ENCODE measurements around the gene KIF1B. TPM values are rescaled to one million over a fixed set of nuclear protein-coding genes. Genes with fewer than 3 reads are reported as not detected.

Gene KIF1B
- total RNA-seq, 1 experiment from 2014 or later = 70.1 TPM

DNA sequence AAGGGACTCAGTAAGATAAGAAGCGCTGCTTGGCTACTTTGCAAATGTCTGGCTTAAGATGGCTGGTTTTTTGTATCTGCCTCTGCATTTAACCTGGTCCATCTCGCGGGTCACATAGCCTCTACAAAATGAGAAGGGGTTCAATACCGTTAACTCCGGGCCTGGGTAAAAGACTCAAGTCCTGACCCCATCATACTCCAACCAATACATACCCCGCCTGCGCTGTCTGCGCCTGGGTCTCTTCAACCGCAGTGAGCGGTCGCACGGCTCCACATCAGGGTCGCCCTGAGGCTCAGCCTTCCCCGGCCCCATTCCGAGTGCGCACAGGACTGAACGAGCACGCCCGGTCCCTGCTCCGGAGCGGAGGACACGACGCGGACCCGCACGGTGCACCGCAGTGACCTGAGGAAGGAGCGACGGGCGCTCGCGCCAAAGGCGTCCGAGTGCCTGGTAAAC, 187.9 kb downstream of the KIF1B start (continued):
- TF ChIP-seq CTCF (IDR thresholded peaks at IDR 0.05) = no peak
- TF ChIP-seq NR3C1 (CRISPR knock-in tag; conservative IDR thresholded peaks at IDR 0.05; ENCODE audit: low read depth) = no peak
- no peak for TF ChIP-seq ZNF138 (CRISPR knock-in tag; conservative IDR thresholded peaks at IDR 0.05)
- TF ChIP-seq, protein P1, sequence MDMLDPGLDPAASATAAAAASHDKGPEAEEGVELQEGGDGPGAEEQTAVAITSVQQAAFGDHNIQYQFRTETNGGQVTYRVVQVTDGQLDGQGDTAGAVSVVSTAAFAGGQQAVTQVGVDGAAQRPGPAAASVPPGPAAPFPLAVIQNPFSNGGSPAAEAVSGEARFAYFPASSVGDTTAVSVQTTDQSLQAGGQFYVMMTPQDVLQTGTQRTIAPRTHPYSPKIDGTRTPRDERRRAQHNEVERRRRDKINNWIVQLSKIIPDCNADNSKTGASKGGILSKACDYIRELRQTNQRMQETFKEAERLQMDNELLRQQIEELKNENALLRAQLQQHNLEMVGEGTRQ (CRISPR knock-in tag; IDR thresholded peaks at IDR 0.05) = no peak
- TF ChIP-seq SMAD4 (CRISPR knock-in tag; IDR thresholded peaks at IDR 0.05) = no peak
- no peak for TF ChIP-seq JAZF1 (CRISPR knock-in tag; IDR thresholded peaks at IDR 0.05)
- TF ChIP-seq SOX15 (CRISPR knock-in tag; IDR thresholded peaks at IDR 0.05) = no peak
- TF ChIP-seq, protein P2, sequence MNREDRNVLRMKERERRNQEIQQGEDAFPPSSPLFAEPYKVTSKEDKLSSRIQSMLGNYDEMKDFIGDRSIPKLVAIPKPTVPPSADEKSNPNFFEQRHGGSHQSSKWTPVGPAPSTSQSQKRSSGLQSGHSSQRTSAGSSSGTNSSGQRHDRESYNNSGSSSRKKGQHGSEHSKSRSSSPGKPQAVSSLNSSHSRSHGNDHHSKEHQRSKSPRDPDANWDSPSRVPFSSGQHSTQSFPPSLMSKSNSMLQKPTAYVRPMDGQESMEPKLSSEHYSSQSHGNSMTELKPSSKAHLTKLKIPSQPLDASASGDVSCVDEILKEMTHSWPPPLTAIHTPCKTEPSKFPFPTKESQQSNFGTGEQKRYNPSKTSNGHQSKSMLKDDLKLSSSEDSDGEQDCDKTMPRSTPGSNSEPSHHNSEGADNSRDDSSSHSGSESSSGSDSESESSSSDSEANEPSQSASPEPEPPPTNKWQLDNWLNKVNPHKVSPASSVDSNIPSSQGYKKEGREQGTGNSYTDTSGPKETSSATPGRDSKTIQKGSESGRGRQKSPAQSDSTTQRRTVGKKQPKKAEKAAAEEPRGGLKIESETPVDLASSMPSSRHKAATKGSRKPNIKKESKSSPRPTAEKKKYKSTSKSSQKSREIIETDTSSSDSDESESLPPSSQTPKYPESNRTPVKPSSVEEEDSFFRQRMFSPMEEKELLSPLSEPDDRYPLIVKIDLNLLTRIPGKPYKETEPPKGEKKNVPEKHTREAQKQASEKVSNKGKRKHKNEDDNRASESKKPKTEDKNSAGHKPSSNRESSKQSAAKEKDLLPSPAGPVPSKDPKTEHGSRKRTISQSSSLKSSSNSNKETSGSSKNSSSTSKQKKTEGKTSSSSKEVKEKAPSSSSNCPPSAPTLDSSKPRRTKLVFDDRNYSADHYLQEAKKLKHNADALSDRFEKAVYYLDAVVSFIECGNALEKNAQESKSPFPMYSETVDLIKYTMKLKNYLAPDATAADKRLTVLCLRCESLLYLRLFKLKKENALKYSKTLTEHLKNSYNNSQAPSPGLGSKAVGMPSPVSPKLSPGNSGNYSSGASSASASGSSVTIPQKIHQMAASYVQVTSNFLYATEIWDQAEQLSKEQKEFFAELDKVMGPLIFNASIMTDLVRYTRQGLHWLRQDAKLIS (CRISPR knock-in tag; IDR thresholded peaks at IDR 0.05; ENCODE audit: borderline replicate concordance) = 0 out of 2 replicates have a peak, but pooled peaks have one; percentile 25
- TF ChIP-seq E2F5 (CRISPR knock-in tag; IDR thresholded peaks at IDR 0.05) = no peak
- peak; percentile 77; the same call in 1 of the 2 replicates for TF ChIP-seq ZNF219 (CRISPR knock-in tag; IDR thresholded peaks at IDR 0.05; ENCODE audit: borderline replicate concordance)

- peak; percentile 99 for DNase-seq (ENCODE audit: low spot score)
- ChIA-PET CTCF (interaction anchor here (1.0 to 2.7 kb wide), 5 partner anchors 8 to 189 kb away, joined by 4 to 15 read pairs (median 7); partner anchors contain the start of genes CENPS and KIF1B), POLR2A (interaction anchor here (0.7 to 1.3 kb wide), 3 partner anchors 13 to 31 kb away, joined by 3 to 8 read pairs (median 6); partner anchors contain the start of gene CENPS)
- ATAC-seq = peak; percentile 94
- Mint-ChIP-seq H3K27me3 (ENCODE audit: low read depth) (no peaks in the 10 kb centered on the region; the same call in 1 of the 2 replicates), H3K36me3 (peaks cover 39% of the 10 kb centered on the region), H3K4me1 (peaks cover 12% of the 10 kb centered on the region), H3K4me3 (peak within 1 kb of the TSS; percentile 96), H3K9me3 (peaks cover 10% of the 10 kb centered on the region), H3K27ac (peak within 1 kb of the TSS; percentile 95)
- TF ChIP-seq NFATC4 (CRISPR knock-in tag; IDR thresholded peaks at IDR 0.05) = no peak
- TF ChIP-seq, protein P3, sequence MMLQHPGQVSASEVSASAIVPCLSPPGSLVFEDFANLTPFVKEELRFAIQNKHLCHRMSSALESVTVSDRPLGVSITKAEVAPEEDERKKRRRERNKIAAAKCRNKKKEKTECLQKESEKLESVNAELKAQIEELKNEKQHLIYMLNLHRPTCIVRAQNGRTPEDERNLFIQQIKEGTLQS (CRISPR knock-in tag; conservative IDR thresholded peaks at IDR 0.05) = no peak
- TF ChIP-seq, protein P4, sequence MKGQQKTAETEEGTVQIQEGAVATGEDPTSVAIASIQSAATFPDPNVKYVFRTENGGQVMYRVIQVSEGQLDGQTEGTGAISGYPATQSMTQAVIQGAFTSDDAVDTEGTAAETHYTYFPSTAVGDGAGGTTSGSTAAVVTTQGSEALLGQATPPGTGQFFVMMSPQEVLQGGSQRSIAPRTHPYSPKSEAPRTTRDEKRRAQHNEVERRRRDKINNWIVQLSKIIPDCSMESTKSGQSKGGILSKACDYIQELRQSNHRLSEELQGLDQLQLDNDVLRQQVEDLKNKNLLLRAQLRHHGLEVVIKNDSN (CRISPR knock-in tag; IDR thresholded peaks at IDR 0.05) = peak; percentile 65
- TF ChIP-seq, protein P5, sequence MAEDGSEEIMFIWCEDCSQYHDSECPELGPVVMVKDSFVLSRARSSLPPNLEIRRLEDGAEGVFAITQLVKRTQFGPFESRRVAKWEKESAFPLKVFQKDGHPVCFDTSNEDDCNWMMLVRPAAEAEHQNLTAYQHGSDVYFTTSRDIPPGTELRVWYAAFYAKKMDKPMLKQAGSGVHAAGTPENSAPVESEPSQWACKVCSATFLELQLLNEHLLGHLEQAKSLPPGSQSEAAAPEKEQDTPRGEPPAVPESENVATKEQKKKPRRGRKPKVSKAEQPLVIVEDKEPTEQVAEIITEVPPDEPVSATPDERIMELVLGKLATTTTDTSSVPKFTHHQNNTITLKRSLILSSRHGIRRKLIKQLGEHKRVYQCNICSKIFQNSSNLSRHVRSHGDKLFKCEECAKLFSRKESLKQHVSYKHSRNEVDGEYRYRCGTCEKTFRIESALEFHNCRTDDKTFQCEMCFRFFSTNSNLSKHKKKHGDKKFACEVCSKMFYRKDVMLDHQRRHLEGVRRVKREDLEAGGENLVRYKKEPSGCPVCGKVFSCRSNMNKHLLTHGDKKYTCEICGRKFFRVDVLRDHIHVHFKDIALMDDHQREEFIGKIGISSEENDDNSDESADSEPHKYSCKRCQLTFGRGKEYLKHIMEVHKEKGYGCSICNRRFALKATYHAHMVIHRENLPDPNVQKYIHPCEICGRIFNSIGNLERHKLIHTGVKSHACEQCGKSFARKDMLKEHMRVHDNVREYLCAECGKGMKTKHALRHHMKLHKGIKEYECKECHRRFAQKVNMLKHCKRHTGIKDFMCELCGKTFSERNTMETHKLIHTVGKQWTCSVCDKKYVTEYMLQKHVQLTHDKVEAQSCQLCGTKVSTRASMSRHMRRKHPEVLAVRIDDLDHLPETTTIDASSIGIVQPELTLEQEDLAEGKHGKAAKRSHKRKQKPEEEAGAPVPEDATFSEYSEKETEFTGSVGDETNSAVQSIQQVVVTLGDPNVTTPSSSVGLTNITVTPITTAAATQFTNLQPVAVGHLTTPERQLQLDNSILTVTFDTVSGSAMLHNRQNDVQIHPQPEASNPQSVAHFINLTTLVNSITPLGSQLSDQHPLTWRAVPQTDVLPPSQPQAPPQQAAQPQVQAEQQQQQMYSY (CRISPR knock-in tag; IDR thresholded peaks at IDR 0.05) = peak; percentile 45
- no peak for TF ChIP-seq ZBTB21 (CRISPR knock-in tag; IDR thresholded peaks at IDR 0.05; ENCODE audit: borderline replicate concordance)
- TF ChIP-seq, protein P6, sequence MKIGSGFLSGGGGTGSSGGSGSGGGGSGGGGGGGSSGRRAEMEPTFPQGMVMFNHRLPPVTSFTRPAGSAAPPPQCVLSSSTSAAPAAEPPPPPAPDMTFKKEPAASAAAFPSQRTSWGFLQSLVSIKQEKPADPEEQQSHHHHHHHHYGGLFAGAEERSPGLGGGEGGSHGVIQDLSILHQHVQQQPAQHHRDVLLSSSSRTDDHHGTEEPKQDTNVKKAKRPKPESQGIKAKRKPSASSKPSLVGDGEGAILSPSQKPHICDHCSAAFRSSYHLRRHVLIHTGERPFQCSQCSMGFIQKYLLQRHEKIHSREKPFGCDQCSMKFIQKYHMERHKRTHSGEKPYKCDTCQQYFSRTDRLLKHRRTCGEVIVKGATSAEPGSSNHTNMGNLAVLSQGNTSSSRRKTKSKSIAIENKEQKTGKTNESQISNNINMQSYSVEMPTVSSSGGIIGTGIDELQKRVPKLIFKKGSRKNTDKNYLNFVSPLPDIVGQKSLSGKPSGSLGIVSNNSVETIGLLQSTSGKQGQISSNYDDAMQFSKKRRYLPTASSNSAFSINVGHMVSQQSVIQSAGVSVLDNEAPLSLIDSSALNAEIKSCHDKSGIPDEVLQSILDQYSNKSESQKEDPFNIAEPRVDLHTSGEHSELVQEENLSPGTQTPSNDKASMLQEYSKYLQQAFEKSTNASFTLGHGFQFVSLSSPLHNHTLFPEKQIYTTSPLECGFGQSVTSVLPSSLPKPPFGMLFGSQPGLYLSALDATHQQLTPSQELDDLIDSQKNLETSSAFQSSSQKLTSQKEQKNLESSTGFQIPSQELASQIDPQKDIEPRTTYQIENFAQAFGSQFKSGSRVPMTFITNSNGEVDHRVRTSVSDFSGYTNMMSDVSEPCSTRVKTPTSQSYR (CRISPR knock-in tag; IDR thresholded peaks at IDR 0.05) = no peak
- 0 out of 2 replicates have a peak, but pooled peaks have one; percentile 5 for TF ChIP-seq CREB1 (CRISPR knock-in tag; IDR thresholded peaks at IDR 0.05)
- TF ChIP-seq SP1 (CRISPR knock-in tag; conservative IDR thresholded peaks at IDR 0.05) = peak; percentile 98
Measured at GRCh38 chr1:10398734-10399443, 188.5 kb downstream of the KIF1B start, which contains the start of gene PGD. TSS of gene PGD (plus strand) at chr1:10399064. CDS start at chr1:10399118, 54 bp downstream.
